ENCODE results near the gene CHST11.

Gene CHST11

GRCh38 chr12:104588047-104588920, 131.5 kb downstream of the CHST11 start:
- no peak for DNase-seq

DNA sequence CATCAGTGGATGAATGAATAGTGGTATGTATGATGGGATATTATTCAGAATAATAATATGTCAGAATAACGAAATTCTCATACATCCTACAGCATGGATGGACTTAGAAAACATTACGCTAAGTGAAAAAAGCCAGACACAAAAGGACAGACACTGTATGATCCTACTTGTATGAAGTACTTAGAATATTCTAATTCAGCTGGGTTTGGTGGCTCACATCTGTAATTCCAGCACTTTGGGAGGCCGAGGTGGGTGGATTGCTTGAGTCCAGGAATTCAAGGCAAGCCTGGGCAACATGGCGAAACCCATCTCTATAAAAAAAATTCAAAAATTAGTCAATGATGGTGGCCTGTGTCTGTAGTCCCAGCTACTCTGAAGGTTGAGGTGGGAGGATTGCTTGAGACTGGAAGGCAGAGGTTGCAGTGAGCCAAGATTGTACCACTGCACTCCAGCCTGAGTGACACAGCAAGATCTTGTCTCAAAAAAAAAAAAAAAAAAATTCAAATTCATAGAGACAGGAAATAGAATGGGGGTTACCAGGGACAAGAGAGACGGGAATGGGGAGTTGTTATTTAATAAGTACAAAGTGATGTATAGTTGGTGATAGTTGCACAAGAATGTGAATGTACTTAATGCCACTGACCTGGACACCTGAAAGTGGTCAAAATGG, 132.3 kb downstream of the CHST11 start:
- no peak for DNase-seq

- no peak for DNase-seq
Measured at GRCh38 chr12:104590022-104590421, 133.3 kb downstream of the CHST11 start.

- DNase-seq = no peak
Measured at GRCh38 chr12:104591257-104591885, 134.6 kb downstream of the CHST11 start.

DNA sequence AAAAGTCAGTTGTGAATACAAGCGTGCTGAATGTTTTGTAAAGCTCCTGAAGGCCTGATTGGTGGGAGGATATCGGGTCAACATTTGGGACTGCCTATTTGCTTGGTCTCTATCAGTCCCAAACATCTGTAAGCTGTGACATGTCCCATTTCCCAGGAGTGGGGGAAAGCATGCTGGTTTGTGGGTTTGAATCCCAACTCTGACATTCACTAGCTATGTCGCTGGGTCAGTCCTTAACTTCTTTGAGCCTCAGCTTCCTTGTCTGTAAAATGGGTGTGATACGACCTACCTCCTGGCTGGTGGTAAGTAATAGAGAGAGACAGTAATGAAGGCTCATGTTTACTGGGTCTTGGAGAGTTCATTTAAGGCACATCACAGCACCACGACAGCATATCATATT, 136.7 kb downstream of the CHST11 start:
- no peak for DNase-seq

- no peak for DNase-seq
Measured at GRCh38 chr12:104596134-104596799, 139.5 kb downstream of the CHST11 start.

- no peak for DNase-seq
Measured at GRCh38 chr12:104596898-104597843, 140.4 kb downstream of the CHST11 start.

DNA sequence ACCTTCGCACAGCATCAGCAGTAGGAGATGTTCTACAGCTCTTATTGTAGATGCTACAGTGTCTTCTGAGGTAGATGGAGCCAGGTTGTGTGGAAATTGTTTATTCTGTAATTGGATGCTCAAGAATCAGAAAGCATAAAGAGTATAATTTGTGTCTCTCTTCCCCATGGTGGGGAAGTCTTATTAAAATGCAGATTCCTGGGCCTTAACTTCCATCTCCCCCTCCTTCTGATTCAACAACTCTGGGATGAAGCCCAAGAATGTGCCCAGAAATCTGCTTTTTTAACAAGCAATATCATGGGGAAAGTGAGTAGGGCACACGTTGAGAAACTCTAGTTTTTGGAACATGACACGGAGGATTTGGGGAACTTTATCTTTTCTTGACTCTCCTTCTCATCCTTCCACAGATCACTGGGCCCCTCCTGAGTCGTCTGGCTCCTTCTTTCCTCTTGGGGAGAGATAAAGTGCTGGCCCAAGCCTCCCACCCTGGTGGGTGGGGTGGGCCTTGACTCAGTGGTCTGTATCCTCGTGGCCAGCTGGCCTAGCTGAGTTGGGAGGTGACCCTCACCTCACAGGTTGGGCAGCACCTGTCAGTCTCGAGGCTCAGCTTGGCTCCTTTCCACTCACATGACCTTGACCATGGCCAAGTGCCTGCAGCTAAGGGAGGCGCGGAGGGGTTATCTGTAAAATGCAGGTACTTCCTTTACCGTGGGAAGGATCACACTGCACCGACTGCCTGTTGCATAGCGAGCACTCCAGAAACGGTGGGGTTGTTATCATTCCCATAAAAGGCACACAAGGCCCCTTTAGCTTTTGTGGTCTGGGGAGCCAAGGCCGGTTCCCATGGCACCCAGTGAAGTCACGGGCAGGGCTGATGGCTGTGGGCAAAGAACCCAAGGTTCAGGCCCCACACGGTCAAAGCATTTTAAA, 141.9 kb downstream of the CHST11 start:
- no peak for DNase-seq

- no peak for DNase-seq
Measured at GRCh38 chr12:104599272-104600035, 142.7 kb downstream of the CHST11 start.

- DNase-seq = no peak
Measured at GRCh38 chr12:104600036-104600712, 143.4 kb downstream of the CHST11 start.

DNA sequence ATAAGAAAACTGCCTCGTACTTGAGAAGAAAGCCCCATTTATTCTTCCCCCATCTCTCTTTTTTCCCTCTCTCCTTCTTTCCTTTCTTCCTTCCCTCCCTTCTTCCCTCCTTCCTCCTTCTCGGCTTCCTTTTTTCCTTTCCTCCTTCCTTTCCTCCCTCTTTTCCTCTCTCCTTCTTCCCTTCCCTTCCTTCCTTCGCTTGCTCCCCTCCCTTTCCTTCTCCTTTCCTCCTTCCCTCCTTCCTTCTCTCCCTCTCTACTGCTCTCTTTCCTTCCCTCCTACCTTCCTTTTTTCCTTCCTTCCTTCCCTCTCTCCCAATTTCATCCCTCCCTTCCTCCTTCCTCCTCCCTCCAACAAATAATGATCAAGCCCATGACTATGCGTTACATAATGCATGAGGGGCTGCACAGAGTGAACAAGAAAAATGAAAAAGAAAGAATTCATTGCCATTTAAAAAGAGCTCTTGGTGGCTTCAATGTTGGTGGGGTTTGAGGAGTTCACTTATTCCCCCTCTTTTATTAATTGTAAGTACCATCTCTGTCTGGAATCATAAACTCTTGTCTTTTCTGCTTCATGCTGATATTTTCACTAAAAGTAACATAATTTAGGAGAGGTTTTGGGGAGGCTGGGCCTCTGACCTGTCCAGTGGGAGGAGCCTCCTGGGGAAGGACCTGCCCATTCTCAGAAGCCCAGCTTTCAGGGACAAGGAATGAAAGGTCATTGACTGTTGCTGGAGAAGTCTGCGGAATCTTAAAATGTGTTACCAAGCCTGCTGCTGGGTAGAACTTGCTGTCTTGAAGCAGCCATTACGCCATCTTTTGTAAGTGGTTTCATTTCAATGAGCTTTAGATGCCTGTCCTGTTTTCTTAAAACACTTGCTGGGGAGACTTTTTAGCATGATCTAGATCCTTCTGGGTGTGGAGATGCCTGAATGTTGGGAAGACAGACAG, 144.3 kb downstream of the CHST11 start:
- no peak for DNase-seq

GRCh38 chr12:104602406-104602805, 145.7 kb downstream of the CHST11 start:
- no peak for DNase-seq

DNA sequence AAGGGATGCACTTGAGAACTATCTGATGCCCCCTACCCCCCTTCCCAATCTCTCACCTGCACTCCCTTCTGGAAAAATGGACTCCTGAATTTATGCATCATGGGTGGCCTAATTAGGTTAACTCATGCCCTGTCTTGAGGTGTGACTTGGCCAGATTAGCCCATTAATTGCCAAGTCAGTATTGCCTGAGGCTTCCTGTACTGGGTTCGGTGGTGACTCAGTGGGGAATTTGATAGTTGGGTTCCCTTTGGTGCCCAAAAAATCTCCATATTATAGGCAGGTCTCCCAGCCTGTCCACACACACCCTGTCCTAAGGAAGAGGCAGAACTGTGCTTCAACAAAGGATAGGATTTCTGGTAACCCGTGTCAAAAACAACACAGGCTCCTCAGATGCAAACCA, 146.1 kb downstream of the CHST11 start:
- no peak for DNase-seq

DNA sequence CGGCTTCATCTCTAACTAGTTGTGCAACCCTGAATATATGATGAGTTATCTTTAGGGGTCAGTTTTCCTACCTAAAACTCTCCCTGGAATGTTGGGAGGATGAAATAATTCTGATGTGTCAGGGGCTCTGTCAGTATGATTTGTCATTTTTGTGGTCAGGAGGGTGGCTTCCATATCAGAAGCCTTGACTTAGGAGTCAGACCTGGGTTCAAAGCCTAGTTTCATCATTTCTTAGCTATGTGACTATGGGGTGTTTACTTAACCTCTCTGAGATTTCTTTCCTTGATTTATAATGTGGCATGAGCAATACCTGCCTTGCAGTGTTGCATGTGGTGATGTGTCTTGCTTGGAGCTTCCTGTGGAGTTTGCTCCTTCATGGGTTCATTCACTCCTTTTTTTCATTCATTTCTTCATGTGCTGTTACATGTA, 146.8 kb downstream of the CHST11 start:
- no peak for DNase-seq

DNA sequence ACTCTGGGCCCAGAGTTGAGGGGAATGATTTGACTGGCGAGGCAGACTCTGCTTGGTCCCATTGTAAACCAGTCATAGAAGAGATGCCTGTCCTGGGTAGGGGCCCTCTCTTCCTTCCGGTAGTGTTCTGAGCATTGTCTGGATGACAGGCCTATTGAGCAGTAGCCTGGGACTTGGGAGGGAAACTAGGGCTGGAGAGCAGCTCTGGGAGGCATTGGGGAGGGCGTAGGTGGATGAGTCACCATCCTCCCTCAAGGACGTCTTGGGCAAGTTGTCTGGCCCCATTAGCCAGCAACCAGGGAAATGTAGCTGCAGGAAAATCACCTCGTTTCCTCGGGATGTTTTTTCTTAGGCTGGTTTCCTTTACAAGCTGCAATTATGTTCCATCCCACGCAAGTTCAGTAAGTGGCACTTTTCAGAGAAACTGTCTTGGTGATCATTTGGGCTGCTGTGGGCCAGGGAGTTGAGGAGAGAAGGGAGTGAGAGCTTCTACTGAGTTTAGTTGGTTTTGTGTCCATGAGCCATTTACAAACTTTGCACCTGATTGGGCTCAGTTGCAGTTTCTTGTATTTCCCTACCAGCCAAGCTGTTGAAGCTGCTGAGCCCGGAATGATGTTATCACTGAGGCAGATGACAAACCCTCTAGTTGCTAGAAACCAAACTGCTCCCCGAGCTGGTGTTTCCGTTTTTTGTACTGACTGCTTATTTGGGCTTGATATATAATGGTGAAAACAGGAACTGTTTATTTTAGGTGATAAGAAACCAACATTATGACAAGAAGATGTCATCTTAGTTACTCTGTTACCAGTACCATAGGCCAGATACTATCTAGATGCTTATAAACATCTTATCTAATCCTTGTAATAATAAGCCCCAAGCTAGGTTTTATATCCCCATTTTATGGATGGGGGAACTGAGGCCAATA, 147.6 kb downstream of the CHST11 start:
- DNase-seq = no peak

DNA sequence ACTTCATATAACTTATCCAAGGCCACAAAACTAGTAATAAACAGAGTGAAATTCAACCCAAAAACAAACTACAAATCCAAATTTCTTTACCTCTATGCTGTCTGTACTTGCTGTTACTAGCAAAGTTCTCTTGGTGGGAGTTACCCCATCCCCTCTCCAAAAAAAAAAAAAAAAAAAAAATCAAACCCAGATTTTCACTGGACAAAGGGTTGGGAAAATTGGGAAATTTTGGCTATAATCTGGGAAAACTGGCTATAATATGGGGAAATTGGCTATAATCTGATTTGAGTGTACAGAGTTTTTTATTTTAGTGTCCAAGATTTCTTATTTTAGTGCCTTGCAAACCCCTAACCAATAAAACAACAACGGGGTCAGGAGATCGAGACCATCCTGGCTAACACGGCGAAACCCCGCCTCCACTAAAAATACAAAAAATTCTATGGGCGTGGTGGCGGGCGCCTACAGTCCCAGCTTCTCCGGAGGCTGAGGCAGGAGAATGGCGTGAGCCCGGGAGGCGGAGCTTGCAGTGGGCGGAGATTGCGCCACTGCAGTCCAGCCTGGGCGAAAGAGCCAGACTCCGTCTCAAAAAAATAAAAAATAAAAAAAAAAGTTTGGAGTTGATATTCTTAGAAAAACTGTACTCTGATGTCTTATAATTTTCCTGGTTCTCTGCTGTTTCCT, 148.4 kb downstream of the CHST11 start:
- no peak for DNase-seq

- no peak for DNase-seq
Measured at GRCh38 chr12:104605685-104606084, 148.9 kb downstream of the CHST11 start.

Data from SHP77 (cell line).